ENCODE results near the gene ARL15.

- TF ChIP-seq ZNF239 (CRISPR knock-in tag; IDR thresholded peaks at IDR 0.05) = no peak
- TF ChIP-seq TCF3 (CRISPR knock-in tag; IDR thresholded peaks at IDR 0.05) = no peak
- TF ChIP-seq MAFF (IDR thresholded peaks at IDR 0.05; ENCODE audit: low read length) = no peak
- TF ChIP-seq ATF7 (IDR thresholded peaks at IDR 0.05) = no peak
- no peak for TF ChIP-seq EZH2 (IDR thresholded peaks at IDR 0.05; ENCODE audit: borderline replicate concordance, low read depth, low read length)
- no peak for TF ChIP-seq CBX3 (IDR thresholded peaks at IDR 0.05; ENCODE audit: borderline replicate concordance in 1 of 2, low read length in 2 of 2)
- TF ChIP-seq FOXM1 (IDR thresholded peaks at IDR 0.05; ENCODE audit: low read depth) = no peak
- no peak for TF ChIP-seq FOXM1 (CRISPR knock-in tag; IDR thresholded peaks at IDR 0.05; ENCODE audit: low read depth)
- no peak for TF ChIP-seq USF2 (CRISPR knock-in tag; IDR thresholded peaks at IDR 0.05)
- TF ChIP-seq KDM1A (IDR thresholded peaks at IDR 0.05) = no peak
- TF ChIP-seq ZNF311 (CRISPR knock-in tag; IDR thresholded peaks at IDR 0.05) = no peak
- no peak for TF ChIP-seq MNT (conservative IDR thresholded peaks at IDR 0.05)
Observed at GRCh38 chr5:53950621-53951020, 359.8 kb downstream of the ARL15 start.

Measured in K562 (cell line).